ENCODE data around the gene F2R.
"Not testable (repeated sequence)": the region's sequence is repeated elsewhere in the genome, so short reads cannot be mapped to it uniquely, and the experiment has no call there.

Gene F2R

GRCh38 chr5:76745670-76746069 is 29.7 kb downstream of the F2R start:
- H3K27ac ChIP-seq (ENCODE audit: low read length), result no peak overlapping the region
- H3K4me3 ChIP-seq (ENCODE audit: low read length), result no peak overlapping the region
- no peaks in the 10 kb centered on the region for H3K36me3 ChIP-seq (ENCODE audit: insufficient read depth, low read depth, low read length)
- H3K9me3 ChIP-seq (ENCODE audit: insufficient read depth, low read depth, low read length), result no peaks in the 10 kb centered on the region
- no peaks in the 10 kb centered on the region for H3K4me1 ChIP-seq (ENCODE audit: insufficient read depth, low read length)
- no peak overlapping the region for H3K9ac ChIP-seq (ENCODE audit: low read depth, low read length)
- no peaks in the 10 kb centered on the region for H3K27me3 ChIP-seq (ENCODE audit: insufficient read depth, low read length)

GRCh38 chr5:76746677-76747076 is 30.8 kb downstream of the F2R start:
- no peaks in the 10 kb centered on the region for H3K4me1 ChIP-seq (ENCODE audit: insufficient read depth, low read length)
- no peaks in the 10 kb centered on the region for H3K36me3 ChIP-seq (ENCODE audit: insufficient read depth, low read depth, low read length)
- no peak overlapping the region for H3K4me3 ChIP-seq (ENCODE audit: low read length)
- no peaks in the 10 kb centered on the region for H3K9me3 ChIP-seq (ENCODE audit: insufficient read depth, low read depth, low read length)
- H3K27ac ChIP-seq (ENCODE audit: low read length), result no peak overlapping the region
- H3K27me3 ChIP-seq (ENCODE audit: insufficient read depth, low read length), result no peaks in the 10 kb centered on the region
- no peak overlapping the region for H3K9ac ChIP-seq (ENCODE audit: low read depth, low read length)

GRCh38 chr5:76747706-76748105 is 31.8 kb downstream of the F2R start:
- Histone ChIP-seq H3K9ac (ENCODE audit: low read depth, low read length) (no peak overlapping the region), H3K9me3 (ENCODE audit: insufficient read depth, low read depth, low read length) (no peaks in the 10 kb centered on the region), H3K4me1 (ENCODE audit: insufficient read depth, low read length) (no peaks in the 10 kb centered on the region)

GRCh38 chr5:76751291-76751690 is 35.4 kb downstream of the F2R start:
- no peak overlapping the region for H3K4me3 ChIP-seq (ENCODE audit: low read length)
- H3K27ac ChIP-seq (ENCODE audit: low read length), result no peak overlapping the region
- no peaks in the 10 kb centered on the region for H3K4me1 ChIP-seq (ENCODE audit: insufficient read depth, low read length)
- no peak overlapping the region for H3K9ac ChIP-seq (ENCODE audit: low read depth, low read length)
- H3K9me3 ChIP-seq (ENCODE audit: insufficient read depth, low read depth, low read length), result no peaks in the 10 kb centered on the region
- H3K27me3 ChIP-seq (ENCODE audit: insufficient read depth, low read length), result no peaks in the 10 kb centered on the region
- no peaks in the 10 kb centered on the region for H3K36me3 ChIP-seq (ENCODE audit: insufficient read depth, low read depth, low read length)

More at GRCh38 chr5:76747706-76748105, 31.8 kb downstream of the F2R start:
- Histone ChIP-seq H3K27ac (ENCODE audit: low read length) (no peak overlapping the region), H3K4me3 (ENCODE audit: low read length) (no peak overlapping the region), H3K36me3 (ENCODE audit: insufficient read depth, low read depth, low read length) (no peaks in the 10 kb centered on the region), H3K27me3 (ENCODE audit: insufficient read depth, low read length) (no peaks in the 10 kb centered on the region)

DNA sequence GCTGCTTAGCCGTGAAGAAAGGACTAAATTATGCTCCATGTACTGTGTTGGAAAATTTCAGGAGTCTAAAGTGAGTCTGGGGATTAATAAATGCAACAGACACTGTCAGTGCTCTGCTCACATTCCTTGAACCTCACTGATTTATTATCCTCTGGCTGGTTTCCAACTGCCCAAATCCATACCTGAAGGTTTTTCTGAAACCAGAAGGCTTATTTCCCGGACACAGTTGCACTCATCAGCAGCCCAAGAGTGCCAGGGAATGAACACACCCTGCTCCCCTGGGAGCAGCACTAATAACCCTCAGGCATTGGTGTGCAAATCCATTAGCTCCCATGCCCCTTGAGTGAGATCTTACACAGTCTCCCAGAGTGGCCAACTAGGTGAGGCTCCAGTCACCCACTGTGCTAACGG is 38.7 kb downstream of the F2R start:
- H3K27me3 ChIP-seq (ENCODE audit: insufficient read depth, low read length), result no peaks in the 10 kb centered on the region

DNA sequence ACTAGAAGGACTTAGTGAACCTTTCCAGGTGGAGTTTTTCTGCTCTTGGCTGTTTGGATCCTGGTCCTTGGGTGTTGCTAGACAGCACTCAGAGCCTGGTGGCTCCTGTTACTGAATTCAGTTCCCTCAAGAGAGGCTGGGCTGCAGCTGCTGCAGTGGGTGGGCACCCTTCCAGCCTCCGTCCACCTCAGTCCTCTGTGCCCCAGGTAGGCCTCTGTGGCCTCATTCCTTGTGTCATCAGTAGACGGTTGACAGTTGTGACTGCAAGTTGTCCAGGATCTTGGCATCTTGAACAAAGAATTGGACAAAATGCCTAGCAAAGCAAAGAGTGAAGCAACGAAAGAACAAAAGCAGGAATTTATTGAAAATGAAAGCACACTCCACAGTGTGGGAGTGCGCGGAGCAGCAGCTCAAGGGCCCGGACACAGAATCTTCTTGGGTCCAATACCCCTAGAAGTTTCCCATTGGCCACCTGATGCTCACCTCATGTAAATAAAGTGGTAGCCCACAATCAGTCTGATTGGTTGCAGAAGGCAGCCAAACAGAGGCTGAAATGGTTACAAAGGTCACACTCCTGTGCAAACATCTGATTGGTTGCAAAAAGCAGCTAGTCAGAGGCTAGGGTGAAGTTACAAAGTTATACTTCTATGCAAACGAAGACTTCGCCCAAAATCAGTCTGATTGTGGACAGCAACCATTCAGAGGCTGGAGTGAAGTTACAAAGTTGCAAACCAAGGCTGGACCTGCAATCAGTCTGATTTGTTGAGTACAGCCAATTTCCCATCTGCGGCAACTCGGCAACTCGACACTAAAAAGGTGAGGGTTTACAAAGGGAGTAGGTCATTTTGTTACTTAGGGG is 40.1 kb downstream of the F2R start:
- no peaks in the 10 kb centered on the region for H3K9me3 ChIP-seq (ENCODE audit: insufficient read depth, low read depth, low read length)

More for the DNA sequence above, 38.7 kb downstream of the F2R start:
- Histone ChIP-seq H3K4me3 (ENCODE audit: low read length) (no peak overlapping the region), H3K27ac (ENCODE audit: low read length) (no peak overlapping the region), H3K36me3 (ENCODE audit: insufficient read depth, low read depth, low read length) (no peaks in the 10 kb centered on the region), H3K9ac (ENCODE audit: low read depth, low read length) (no peak overlapping the region), H3K9me3 (ENCODE audit: insufficient read depth, low read depth, low read length) (no peaks in the 10 kb centered on the region), H3K4me1 (ENCODE audit: insufficient read depth, low read length) (no peaks in the 10 kb centered on the region)

DNA sequence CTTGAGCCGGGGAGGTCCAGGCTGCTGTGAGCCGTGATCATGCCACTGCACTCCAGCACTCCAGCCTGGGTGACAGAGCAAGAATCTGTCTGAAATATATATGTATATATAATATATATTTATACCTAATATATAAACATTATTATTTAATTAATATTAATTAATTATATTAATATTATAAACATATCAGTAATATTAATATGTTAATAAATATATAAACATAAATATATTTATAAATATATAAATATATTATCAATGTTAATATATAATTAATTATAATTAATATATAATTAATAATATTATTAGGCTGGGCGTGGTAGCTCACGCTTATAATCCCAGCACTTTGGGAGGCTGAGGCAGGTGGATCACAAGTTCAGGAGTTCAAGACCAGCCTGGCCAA is 41.1 kb downstream of the F2R start:
- Histone ChIP-seq H3K9ac (ENCODE audit: low read depth, low read length) (no peak overlapping the region), H3K4me3 (ENCODE audit: low read length) (no peak overlapping the region), H3K27ac (ENCODE audit: low read length) (no peak overlapping the region), H3K9me3 (ENCODE audit: insufficient read depth, low read depth, low read length) (no peaks in the 10 kb centered on the region), H3K36me3 (ENCODE audit: insufficient read depth, low read depth, low read length) (no peaks in the 10 kb centered on the region), H3K27me3 (ENCODE audit: insufficient read depth, low read length) (no peaks in the 10 kb centered on the region), H3K4me1 (ENCODE audit: insufficient read depth, low read length) (no peaks in the 10 kb centered on the region)

More for the DNA sequence above, 40.1 kb downstream of the F2R start:
- H3K27ac ChIP-seq (ENCODE audit: low read length), result no peak overlapping the region
- H3K9ac ChIP-seq (ENCODE audit: low read depth, low read length), result no peak overlapping the region
- H3K4me3 ChIP-seq (ENCODE audit: low read length), result no peak overlapping the region
- no peaks in the 10 kb centered on the region for H3K4me1 ChIP-seq (ENCODE audit: insufficient read depth, low read length)
- no peaks in the 10 kb centered on the region for H3K36me3 ChIP-seq (ENCODE audit: insufficient read depth, low read depth, low read length)
- H3K27me3 ChIP-seq (ENCODE audit: insufficient read depth, low read length), result no peaks in the 10 kb centered on the region

DNA sequence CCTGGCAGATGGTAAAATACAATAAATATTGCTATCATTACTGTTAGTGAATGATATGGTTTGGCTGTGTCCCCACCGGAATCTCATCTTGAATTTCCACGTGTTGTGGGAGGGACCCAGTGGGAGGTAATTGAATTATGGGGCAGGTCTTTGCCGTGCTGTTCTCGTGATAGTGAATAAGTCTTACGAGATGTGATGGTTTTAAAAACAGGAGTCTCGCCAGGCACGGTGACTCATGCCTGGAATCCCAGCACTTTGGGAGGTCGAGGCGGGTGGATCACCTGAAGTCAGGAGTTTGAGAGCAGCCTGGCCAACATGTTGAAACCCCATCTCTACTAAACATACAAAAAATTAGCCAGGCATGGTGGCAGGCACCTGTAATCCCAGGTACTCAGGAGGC is 45.2 kb downstream of the F2R start:
- H3K36me3 ChIP-seq (ENCODE audit: insufficient read depth, low read depth, low read length); H3K27me3 ChIP-seq (ENCODE audit: insufficient read depth, low read length); H3K4me1 ChIP-seq (ENCODE audit: insufficient read depth, low read length); H3K27ac ChIP-seq (ENCODE audit: low read length); H3K9me3 ChIP-seq (ENCODE audit: insufficient read depth, low read depth, low read length); H3K4me3 ChIP-seq (ENCODE audit: low read length); H3K9ac ChIP-seq (ENCODE audit: low read depth, low read length): not testable (repeated sequence)

GRCh38 chr5:76762484-76762883 is 46.6 kb downstream of the F2R start:
- Histone ChIP-seq H3K9me3 (ENCODE audit: insufficient read depth, low read depth, low read length) (no peaks in the 10 kb centered on the region; the same call in 1 of the 2 replicates), H3K27ac (ENCODE audit: low read length) (no peak overlapping the region), H3K9ac (ENCODE audit: low read depth, low read length) (no peak overlapping the region), H3K4me3 (ENCODE audit: low read length) (no peak overlapping the region), H3K27me3 (ENCODE audit: insufficient read depth, low read length) (no peaks in the 10 kb centered on the region), H3K4me1 (ENCODE audit: insufficient read depth, low read length) (0 out of 2 replicates have a peak, but pooled peaks cover 2% of the 10 kb centered on the region), H3K36me3 (ENCODE audit: insufficient read depth, low read depth, low read length) (no peaks in the 10 kb centered on the region)

DNA sequence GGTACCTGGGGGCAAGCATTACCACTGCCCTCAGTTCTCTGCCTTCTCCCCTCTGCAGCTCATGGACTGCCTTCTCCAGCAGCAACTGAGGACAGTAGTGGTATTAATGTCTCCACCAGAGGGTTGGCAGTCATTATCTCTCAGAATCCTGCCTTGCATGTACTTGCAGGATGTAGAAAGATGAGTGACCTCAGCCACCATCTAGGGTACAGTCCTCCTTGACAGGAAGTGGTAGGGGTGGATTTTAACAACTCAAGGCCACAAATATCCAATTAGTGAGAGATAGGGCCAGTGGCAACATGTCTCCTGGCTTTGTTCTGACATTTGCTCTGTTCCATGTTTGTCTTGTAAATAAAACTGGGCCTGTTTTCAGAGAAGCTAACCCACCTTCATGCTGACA is 47.2 kb downstream of the F2R start:
- 0 out of 2 replicates have a peak, but pooled peaks cover 2% of the 10 kb centered on the region for H3K4me1 ChIP-seq (ENCODE audit: insufficient read depth, low read length)
- H3K27me3 ChIP-seq (ENCODE audit: insufficient read depth, low read length), result no peaks in the 10 kb centered on the region
- H3K4me3 ChIP-seq (ENCODE audit: low read length), result no peak overlapping the region
- H3K27ac ChIP-seq (ENCODE audit: low read length), result no peak overlapping the region
- no peaks in the 10 kb centered on the region for H3K36me3 ChIP-seq (ENCODE audit: insufficient read depth, low read depth, low read length)
- H3K9me3 ChIP-seq (ENCODE audit: insufficient read depth, low read depth, low read length), result no peaks in the 10 kb centered on the region; the same call in 1 of the 2 replicates
- no peak overlapping the region for H3K9ac ChIP-seq (ENCODE audit: low read depth, low read length)

DNA sequence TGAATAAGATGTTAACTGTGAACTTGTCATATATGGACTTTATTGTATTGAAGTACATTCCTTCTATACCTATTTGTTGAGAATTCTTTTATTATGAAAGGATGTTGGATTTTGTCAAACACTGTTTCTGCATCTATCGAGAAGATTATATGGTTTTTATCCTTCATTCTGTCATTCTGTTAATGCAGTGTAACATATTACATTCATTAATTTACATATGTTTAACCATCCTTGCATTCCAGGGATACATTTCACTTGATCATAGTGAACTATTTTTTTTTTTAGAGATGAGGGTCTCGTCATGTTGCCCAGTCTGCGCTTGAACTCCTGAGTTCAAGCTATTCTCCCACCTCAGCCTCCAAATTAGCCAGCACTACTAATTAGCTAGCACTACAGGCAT is 48.4 kb downstream of the F2R start:
- no peak overlapping the region for H3K9ac ChIP-seq (ENCODE audit: low read depth, low read length)
- H3K36me3 ChIP-seq (ENCODE audit: insufficient read depth, low read depth, low read length), result no peaks in the 10 kb centered on the region
- H3K4me3 ChIP-seq (ENCODE audit: low read length), result no peak overlapping the region
- no peaks in the 10 kb centered on the region for H3K27me3 ChIP-seq (ENCODE audit: insufficient read depth, low read length)
- no peaks in the 10 kb centered on the region; the same call in 1 of the 2 replicates for H3K9me3 ChIP-seq (ENCODE audit: insufficient read depth, low read depth, low read length)
- no peak overlapping the region for H3K27ac ChIP-seq (ENCODE audit: low read length)
- 0 out of 2 replicates have a peak, but pooled peaks cover 2% of the 10 kb centered on the region for H3K4me1 ChIP-seq (ENCODE audit: insufficient read depth, low read length)

DNA sequence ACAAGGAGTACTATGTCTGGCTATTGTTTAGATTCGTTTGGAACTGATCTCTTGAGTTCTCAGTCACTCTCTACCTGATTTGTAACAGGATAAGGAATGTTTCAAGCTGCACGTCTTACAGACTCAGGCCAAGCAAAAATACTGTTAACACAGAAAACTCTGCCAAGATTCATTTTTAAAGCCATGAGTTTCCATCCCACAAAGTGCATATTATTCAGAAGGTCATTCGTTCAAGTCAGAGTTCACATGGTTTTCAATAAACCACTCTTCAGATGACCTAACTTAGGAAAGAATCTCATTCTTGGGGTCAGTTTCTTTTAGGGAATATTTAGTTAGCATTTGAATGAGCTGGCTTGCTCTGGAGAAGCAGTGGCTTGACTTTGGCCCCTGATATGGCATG is 49.3 kb downstream of the F2R start:
- H3K4me1 ChIP-seq (ENCODE audit: insufficient read depth, low read length), result 0 out of 2 replicates have a peak, but pooled peaks cover 2% of the 10 kb centered on the region
- H3K9ac ChIP-seq (ENCODE audit: low read depth, low read length), result no peak overlapping the region
- no peaks in the 10 kb centered on the region for H3K27me3 ChIP-seq (ENCODE audit: insufficient read depth, low read length)
- H3K36me3 ChIP-seq (ENCODE audit: insufficient read depth, low read depth, low read length), result no peaks in the 10 kb centered on the region
- H3K27ac ChIP-seq (ENCODE audit: low read length), result no peak overlapping the region
- H3K4me3 ChIP-seq (ENCODE audit: low read length), result no peak overlapping the region
- H3K9me3 ChIP-seq (ENCODE audit: insufficient read depth, low read depth, low read length), result no peaks in the 10 kb centered on the region; the same call in 1 of the 2 replicates
